HepG2 (cell line): ENCODE data around the gene PRDM7. TPM values are rescaled to one million over a fixed set of nuclear protein-coding genes. Genes with fewer than 3 reads are reported as not detected.

Source experiments
- ATAC-seq: fragments of 200-7000 bp; cut with Tn5 transposase; 3 replicates; pipeline ENCODE4 v1.9.1; 2020; ENCODE audit warnings: mild to moderate bottlenecking, moderate library complexity
- BruUV-seq: library from RNA; stranded (reverse); fragments of 400-500 nt; replicated peaks from 2 replicates; lab custom pipeline; 2021; lab: Mats Ljungman, UMichigan
- CTCF ChIA-PET: fragments of 300-600 bp; formaldehyde crosslinking; extraction: SDS; loops from one replicate; lab custom pipeline; 2021; ENCODE audit warnings: low total read pairs, inconsistent platforms, low intra/inter-chr PET ratio; lab: Yijun Ruan, JAX
- POLR2A ChIA-PET: fragments of 350-600 bp; sonication (Branson Sonifier 250); formaldehyde crosslinking; loops from one replicate; lab custom pipeline; 2020; ENCODE audit warnings: antibody characterized with exemption, inconsistent platforms; lab: Yijun Ruan, JAX
- DNase-seq: peaks from one replicate; pipeline ENCODE4 v3.0.0-alpha.2; 2015; ENCODE audit warnings: low spot score
- FAIRE-seq: peaks from 3 replicates; lab custom pipeline; 2011; peaks lifted over from hg19 to GRCh38; lab: Jason Lieb, UNC
- H2AFZ ChIP-seq: one replicate; pipeline ENCODE4 v1.6.1; 2011; ENCODE audit warnings: low read length, inconsistent platforms
- H3K27ac ChIP-seq: fragments of 300-600 bp; 3 replicates; pipeline ENCODE4 v1.8.0; 2011; ENCODE audit warnings: mixed run types, mild to moderate bottlenecking, mixed read lengths, low read length, inconsistent platforms; ENCODE audit not compliant: insufficient read depth; ENCODE audit errors: extremely low read length
- H3K27me3 ChIP-seq, 2 experiments: fragments of 200-600 bp in 1 of 2; 2 replicates in 1 of 2; 3 replicates in 1 of 2; pipeline versions ENCODE4 v1.6.0 to v1.8.0; 2011; ENCODE audit warnings: low read length in 2 of 2, mild to moderate bottlenecking in 2 of 2, moderate library complexity in 2 of 2, inconsistent platforms in 1 of 2; ENCODE audit not compliant: insufficient read depth in 2 of 2, control insufficient read depth in 1 of 2
- H3K36me3 ChIP-seq, 2 experiments: fragments of 200-600 bp in 1 of 2; replicated peaks in 1 of 2; 2 replicates in 1 of 2; 3 replicates in 1 of 2; pipeline versions ENCODE4 v1.5.1 to v1.8.0; 2011; ENCODE audit warnings: low read length in 2 of 2, inconsistent platforms in 1 of 2; ENCODE audit not compliant: insufficient read depth in 2 of 2, control insufficient read depth in 1 of 2
- H3K4me1 ChIP-seq: 2 replicates; pipeline ENCODE4 v1.5.1; 2012; ENCODE audit warnings: low read length, inconsistent platforms; ENCODE audit not compliant: insufficient read depth
- H3K4me2 ChIP-seq: 2 replicates; pipeline ENCODE4 v1.6.0; 2011; ENCODE audit warnings: low read depth, low read length, inconsistent platforms
- H3K4me3 ChIP-seq, 3 experiments: fragments of 200-600 bp in 1 of 3; sonication (generic), shearing (Covaris generic) in 1 of 3; replicated peaks in 1 of 3; 2 replicates each; pipeline ENCODE4 v1.5.1; 2011 to 2016; ENCODE audit warnings: low read length in 3 of 3, inconsistent platforms in 2 of 3, low read depth in 2 of 3, mild to moderate bottlenecking in 2 of 3, control low read depth in 1 of 3, mixed read lengths in 1 of 3; ENCODE audit not compliant: insufficient read depth in 1 of 3
- H3K79me2 ChIP-seq: one replicate; pipeline ENCODE4 v1.6.1; 2011; ENCODE audit warnings: low read length, inconsistent platforms; ENCODE audit not compliant: insufficient read depth
- H3K9ac ChIP-seq: 2 replicates; pipeline ENCODE4 v1.6.0; 2011; ENCODE audit warnings: mild to moderate bottlenecking, low read depth, low read length, inconsistent platforms; ENCODE audit not compliant: insufficient read depth
- H3K9me3 ChIP-seq: 2 replicates; pipeline ENCODE4 v1.5.1; 2012; ENCODE audit warnings: mild to moderate bottlenecking, low read length
- H4K20me1 ChIP-seq: 2 replicates; pipeline ENCODE4 v1.6.0; 2011; ENCODE audit warnings: inconsistent platforms, mild to moderate bottlenecking, low read length, moderate library complexity; ENCODE audit not compliant: insufficient read depth
- BRD4 ChIP-seq: sonication (generic); formaldehyde crosslinking; IDR thresholded peaks from 2 replicates; pipeline ENCODE4 v1.4.0; 2020; ENCODE audit warnings: missing genetic modification reagents
- DPF2 ChIP-seq: sonication (generic); formaldehyde crosslinking; IDR thresholded peaks from 2 replicates; pipeline ENCODE4 v1.4.0; 2020; ENCODE audit warnings: mild to moderate bottlenecking, low read depth, missing genetic modification reagents, borderline replicate concordance
- FOSL2 ChIP-seq: sonication (generic); formaldehyde crosslinking; IDR thresholded peaks from 2 replicates; pipeline ENCODE4 v1.4.0; 2020; ENCODE audit warnings: missing genetic modification reagents
- GATAD2A ChIP-seq: IDR thresholded peaks from 2 replicates; pipeline ENCODE4 v1.6.1; 2016
- HMG20A ChIP-seq: IDR thresholded peaks from 2 replicates; pipeline ENCODE4 v1.6.1; 2016; ENCODE audit warnings: borderline replicate concordance
- HOXA3 ChIP-seq: sonication (generic); formaldehyde crosslinking; IDR thresholded peaks from 2 replicates; pipeline ENCODE4 v1.5.0; 2020; ENCODE audit warnings: missing genetic modification reagents
- KAT8 ChIP-seq: IDR thresholded peaks from 2 replicates; pipeline ENCODE4 v1.6.1; 2016; ENCODE audit warnings: missing genetic modification reagents, missing compliant biosample characterization
- NPAS2 ChIP-seq: sonication (generic); formaldehyde crosslinking; IDR thresholded peaks from 2 replicates; pipeline ENCODE4 v1.8.0; 2022; ENCODE audit warnings: mild to moderate bottlenecking, missing genetic modification reagents, borderline replicate concordance
- POLR2AphosphoS2 ChIP-seq: IDR thresholded peaks from 2 replicates; pipeline ENCODE4 v1.6.1; 2011; ENCODE audit warnings: low read depth, low read length, improper control_type of control experiment
- ZNF644 ChIP-seq: IDR thresholded peaks from 2 replicates; pipeline ENCODE4 v1.6.1; 2016; ENCODE audit warnings: low read depth
- WGBS: methylation state at CpG from one replicate; pipeline ENCODE4 v1.1.6; 2017; ENCODE audit warnings: low lambda C conversion rate; 5-methylcytosine and 5-hydroxymethylcytosine counted together
- in situ Hi-C: cut with HindIII; loops from 2 replicates; pipeline ENCODE4 v1.10.0; 2017; ENCODE audit warnings: low pct_unique_long_range_greater_than_20kb; ENCODE audit not compliant: extremely low pct_ligation_motif_present
- intact Hi-C: fragments of 100-400 bp; cut with micrococcal nuclease; formaldehyde crosslinking; loops from one replicate; pipeline ENCODE4 v1.10.0; 2022; ENCODE audit not compliant: unreplicated experiment
- polyA plus RNA-seq, 8 experiments: library from polyadenylated mRNA; depleted of rRNA in 3 of 8; stranded (reverse) in 7 of 8; unstranded in 1 of 8; fragments of >200 nt; fragmentation: Illumina TruSeq in 4 of 8; extraction: Trizol in 4 of 8; gene quantifications; 2 replicates each; pipeline versions ENCODE4 v1.2.1 to v1.2.3, GENCODE V29; 2011 to 2016; ENCODE audit warnings: low read depth in 4 of 8, missing spikeins in 1 of 8, mixed read lengths in 1 of 8; ENCODE audit not compliant: insufficient read depth in 1 of 8
- total RNA-seq, 5 experiments: library from RNA; depleted of rRNA; stranded (reverse); fragments of >200 nt; fragmentation: Illumina TruSeq; extraction: Trizol; gene quantifications; 2 replicates each; pipeline ENCODE4 v1.2.3, GENCODE V29; 2016; ENCODE audit warnings: low read depth in 1 of 5
- TF ChIP-seq, protein P1 (sequence below): IDR thresholded peaks from 2 replicates; pipeline ENCODE4 v1.6.1; 2016; ENCODE audit warnings: mild to moderate bottlenecking
- TF ChIP-seq, protein P2 (sequence below): sonication (generic); formaldehyde crosslinking; IDR thresholded peaks from 2 replicates; pipeline ENCODE4 v1.5.1; 2020; ENCODE audit warnings: mild to moderate bottlenecking, missing genetic modification reagents, borderline replicate concordance
- TF ChIP-seq, protein P3 (sequence below): sonication (generic); formaldehyde crosslinking; IDR thresholded peaks from 2 replicates; pipeline ENCODE4 v1.4.0; 2020; ENCODE audit warnings: missing genetic modification reagents
- TF ChIP-seq, protein P4 (sequence below): IDR thresholded peaks from 2 replicates; pipeline ENCODE4 v1.6.1; 2012; ENCODE audit warnings: inconsistent platforms

Gene PRDM7
- total and polyA plus RNA-seq, 2 of the 13 experiments (the other 11 are each of a cell fraction or from before 2014, with no cell fraction given), result not detected

DNA sequence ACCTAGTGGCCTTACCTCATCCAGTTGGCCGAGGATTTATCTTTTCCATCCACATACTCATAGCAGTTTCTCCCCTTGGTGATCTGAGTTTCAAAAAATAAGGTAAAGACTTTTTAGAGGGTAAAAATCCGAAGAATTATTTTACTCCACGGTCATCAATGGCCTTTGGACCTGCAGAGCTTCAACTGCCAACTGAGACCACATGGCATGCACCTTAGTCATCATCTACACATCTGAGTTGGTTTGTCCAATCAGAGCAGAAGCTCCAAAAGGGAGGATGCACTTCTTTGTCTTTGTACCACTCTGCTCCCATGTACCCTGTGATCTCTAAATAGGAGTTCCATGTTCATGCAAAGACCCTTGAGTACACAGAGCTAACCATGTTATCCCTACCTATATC is 15.7 kb downstream of the PRDM7 start:
- no TSS peak for BruUV-seq

DNA sequence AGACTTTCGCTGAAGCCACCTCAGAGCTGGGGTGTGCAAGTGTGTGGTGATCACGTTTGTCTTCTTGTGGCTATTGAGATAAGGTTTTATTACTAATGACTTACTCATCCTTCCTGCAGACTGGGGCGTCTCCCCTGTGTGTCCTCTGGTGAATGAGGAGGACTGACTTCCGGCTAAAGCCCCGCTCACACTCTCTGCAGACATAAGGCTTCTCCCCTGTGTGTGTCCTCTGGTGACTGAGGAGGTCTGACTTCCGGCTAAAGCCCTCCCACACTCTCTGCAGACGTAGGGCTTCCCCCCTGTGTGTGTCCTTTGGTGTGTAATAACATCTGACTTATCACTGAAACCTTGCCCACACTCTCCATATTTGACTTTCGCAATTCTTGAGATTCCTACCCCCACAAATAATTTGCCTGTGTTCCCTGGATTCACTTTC is 19.4 kb downstream of the PRDM7 start:
- no peaks in the 10 kb centered on the region for H4K20me1 ChIP-seq
- H3K4me3 ChIP-seq, result no peak overlapping the region
- peak; percentile 71 for DNase-seq
- H3K27me3 ChIP-seq, result 0 out of 5 replicates have a peak, but pooled peaks cover 0 to 5% of the 10 kb centered on the region in 2 experiments
- peaks cover 45% of the 10 kb centered on the region for H3K4me1 ChIP-seq
- in situ Hi-C loops (no loop called here), intact Hi-C loops (no loop called here)
- peak; percentile 71 for ATAC-seq
- no TSS peak for BruUV-seq
- H3K36me3 ChIP-seq, result no peaks in the 10 kb centered on the region
- ChIA-PET POLR2A (interaction anchor here (1.5 kb wide), 1 partner anchor 11 kb away, joined by 4 read pairs; no protein-coding TSS in a partner anchor), CTCF (interaction anchor here (1.3 kb wide), 1 partner anchor 24 kb away, joined by 4 read pairs; no protein-coding TSS in a partner anchor)
- no peaks in the 10 kb centered on the region for H3K79me2 ChIP-seq
- H3K9me3 ChIP-seq, result peaks cover 32% of the 10 kb centered on the region
- FAIRE-seq, result peak; percentile 12
- H3K9ac ChIP-seq, result no peak overlapping the region
- H3K4me2 ChIP-seq, result peak overlapping the region; percentile 60
- WGBS, result 15% methylated on average over 8 of the region's 8 CpGs
- no peak overlapping the region for H3K27ac ChIP-seq
- no peak overlapping the region for H2AFZ ChIP-seq
- no peak for TF ChIP-seq NPAS2 (CRISPR knock-in tag)
- TF ChIP-seq, protein P1, sequence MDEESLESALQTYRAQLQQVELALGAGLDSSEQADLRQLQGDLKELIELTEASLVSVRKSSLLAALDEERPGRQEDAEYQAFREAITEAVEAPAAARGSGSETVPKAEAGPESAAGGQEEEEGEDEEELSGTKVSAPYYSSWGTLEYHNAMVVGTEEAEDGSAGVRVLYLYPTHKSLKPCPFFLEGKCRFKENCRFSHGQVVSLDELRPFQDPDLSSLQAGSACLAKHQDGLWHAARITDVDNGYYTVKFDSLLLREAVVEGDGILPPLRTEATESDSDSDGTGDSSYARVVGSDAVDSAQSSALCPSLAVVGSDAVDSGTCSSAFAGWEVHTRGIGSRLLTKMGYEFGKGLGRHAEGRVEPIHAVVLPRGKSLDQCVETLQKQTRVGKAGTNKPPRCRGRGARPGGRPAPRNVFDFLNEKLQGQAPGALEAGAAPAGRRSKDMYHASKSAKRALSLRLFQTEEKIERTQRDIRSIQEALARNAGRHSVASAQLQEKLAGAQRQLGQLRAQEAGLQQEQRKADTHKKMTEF (CRISPR knock-in tag), result no peak
- no peak for TF ChIP-seq BRD4 (CRISPR knock-in tag)
- TF ChIP-seq GATAD2A (CRISPR knock-in tag), result peak; percentile 72; the same call in 1 of the 2 replicates
- TF ChIP-seq HMG20A (CRISPR knock-in tag), result 0 out of 2 replicates have a peak, but pooled peaks have one; percentile 35
- TF ChIP-seq KAT8 (CRISPR knock-in tag), result no peak; the same call in 1 of the 2 replicates
- TF ChIP-seq, protein P2, sequence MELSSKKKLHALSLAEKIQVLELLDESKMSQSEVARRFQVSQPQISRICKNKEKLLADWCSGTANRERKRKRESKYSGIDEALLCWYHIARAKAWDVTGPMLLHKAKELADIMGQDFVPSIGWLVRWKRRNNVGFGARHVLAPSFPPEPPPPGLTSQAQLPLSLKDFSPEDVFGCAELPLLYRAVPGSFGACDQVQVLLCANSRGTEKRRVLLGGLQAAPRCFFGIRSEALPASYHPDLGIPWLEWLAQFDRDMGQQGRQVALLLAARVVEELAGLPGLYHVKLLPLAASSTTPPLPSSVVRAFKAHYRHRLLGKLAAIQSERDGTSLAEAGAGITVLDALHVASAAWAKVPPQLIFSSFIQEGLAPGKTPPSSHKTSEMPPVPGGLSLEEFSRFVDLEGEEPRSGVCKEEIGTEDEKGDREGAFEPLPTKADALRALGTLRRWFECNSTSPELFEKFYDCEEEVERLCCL (CRISPR knock-in tag), result no peak
- TF ChIP-seq, protein P3, sequence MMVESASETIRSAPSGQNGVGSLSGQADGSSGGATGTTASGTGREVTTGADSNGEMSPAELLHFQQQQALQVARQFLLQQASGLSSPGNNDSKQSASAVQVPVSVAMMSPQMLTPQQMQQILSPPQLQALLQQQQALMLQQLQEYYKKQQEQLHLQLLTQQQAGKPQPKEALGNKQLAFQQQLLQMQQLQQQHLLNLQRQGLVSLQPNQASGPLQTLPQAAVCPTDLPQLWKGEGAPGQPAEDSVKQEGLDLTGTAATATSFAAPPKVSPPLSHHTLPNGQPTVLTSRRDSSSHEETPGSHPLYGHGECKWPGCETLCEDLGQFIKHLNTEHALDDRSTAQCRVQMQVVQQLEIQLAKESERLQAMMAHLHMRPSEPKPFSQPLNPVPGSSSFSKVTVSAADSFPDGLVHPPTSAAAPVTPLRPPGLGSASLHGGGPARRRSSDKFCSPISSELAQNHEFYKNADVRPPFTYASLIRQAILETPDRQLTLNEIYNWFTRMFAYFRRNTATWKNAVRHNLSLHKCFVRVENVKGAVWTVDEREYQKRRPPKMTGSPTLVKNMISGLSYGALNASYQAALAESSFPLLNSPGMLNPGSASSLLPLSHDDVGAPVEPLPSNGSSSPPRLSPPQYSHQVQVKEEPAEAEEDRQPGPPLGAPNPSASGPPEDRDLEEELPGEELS (CRISPR knock-in tag), result no peak
- TF ChIP-seq HOXA3 (CRISPR knock-in tag), result peak; percentile 35; the same call in 1 of the 2 replicates

More for the DNA sequence above, 15.7 kb downstream of the PRDM7 start:
- FAIRE-seq, result no peak
- peak; percentile 52 for DNase-seq
- Histone ChIP-seq H3K27me3 (0 out of 5 replicates have a peak, but pooled peaks cover 0 to 5% of the 10 kb centered on the region in 2 experiments), H3K4me1 (peaks cover 38% of the 10 kb centered on the region), H3K9me3 (peaks cover 2% of the 10 kb centered on the region; the same call in 1 of the 2 replicates), H3K9ac (no peak overlapping the region), H4K20me1 (no peaks in the 10 kb centered on the region), H3K27ac (no peak overlapping the region), H2AFZ (no peak overlapping the region), H3K4me2 (no peak overlapping the region), H3K36me3 (no peaks in the 10 kb centered on the region), H3K4me3 (no peak overlapping the region), H3K79me2 (no peaks in the 10 kb centered on the region)
- ChIA-PET CTCF (no interaction called here), POLR2A (no interaction called here)
- TF ChIP-seq FOSL2 (peak; percentile 63), POLR2AphosphoS2 (no peak), DPF2 (CRISPR knock-in tag) (no peak), ZNF644 (CRISPR knock-in tag) (peak; percentile 67; the same call in 1 of the 2 replicates)
- TF ChIP-seq, protein P4, sequence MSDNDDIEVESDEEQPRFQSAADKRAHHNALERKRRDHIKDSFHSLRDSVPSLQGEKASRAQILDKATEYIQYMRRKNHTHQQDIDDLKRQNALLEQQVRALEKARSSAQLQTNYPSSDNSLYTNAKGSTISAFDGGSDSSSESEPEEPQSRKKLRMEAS, result peak; percentile 29; the same call in 1 of the 2 replicates
- intact Hi-C loops (no loop called here), in situ Hi-C loops (no loop called here)
- WGBS, result 3% methylated on average over 3 of the region's 3 CpGs
- no peak for ATAC-seq
